OCI-LY1 (cell line): Measurements from ENCODE around the gene PDE4D.

Experiments
- H2AFZ ChIP-seq: fragments of 200-600 bp; sonication (generic), shearing (Covaris generic); 2 replicates; pipeline ENCODE4 v1.6.0; 2014; ENCODE audit warnings: antibody characterized with exemption, mild to moderate bottlenecking, low read length
- H3F3A ChIP-seq: fragments of 200-600 bp; sonication (generic), shearing (Covaris generic); 2 replicates; pipeline ENCODE4 v1.6.0; 2014; ENCODE audit warnings: mild to moderate bottlenecking, antibody characterized with exemption, low read length, moderate library complexity; ENCODE audit not compliant: insufficient read depth
- H3K27ac ChIP-seq: fragments of 200-600 bp; sonication (generic); 2 replicates; pipeline ENCODE4 v1.5.1; 2014; ENCODE audit warnings: low read length, mixed run types, mild to moderate bottlenecking, low read depth; ENCODE audit not compliant: poor library complexity, severe bottlenecking
- H3K27me3 ChIP-seq: fragments of 200-600 bp; sonication (generic); 2 replicates; pipeline ENCODE4 v1.6.0; 2014; ENCODE audit warnings: antibody characterized with exemption, mild to moderate bottlenecking, low read length, moderate library complexity; ENCODE audit not compliant: insufficient read depth
- H3K36me3 ChIP-seq: fragments of 200-600 bp; sonication (generic); 2 replicates; pipeline ENCODE4 v1.6.1; 2014; ENCODE audit warnings: mild to moderate bottlenecking, antibody characterized with exemption, low read length, moderate library complexity, mixed read lengths; ENCODE audit not compliant: insufficient read depth
- H3K4me1 ChIP-seq: fragments of 200-600 bp; sonication (generic); 2 replicates; pipeline ENCODE4 v1.5.1; 2014; ENCODE audit warnings: mild to moderate bottlenecking, low read length, moderate library complexity; ENCODE audit not compliant: insufficient read depth, severe bottlenecking
- H3K4me2 ChIP-seq: fragments of 200-600 bp; sonication (generic), shearing (Covaris generic); 2 replicates; pipeline ENCODE4 v1.6.1; 2014; ENCODE audit warnings: low read length
- H3K4me3 ChIP-seq: fragments of 200-600 bp; sonication (generic); 2 replicates; pipeline ENCODE4 v1.5.1; 2014; ENCODE audit warnings: low read length, low read depth, mild to moderate bottlenecking, mixed read lengths; ENCODE audit not compliant: poor library complexity, severe bottlenecking
- H3K79me2 ChIP-seq: fragments of 200-600 bp; shearing (Covaris generic); 2 replicates; pipeline ENCODE4 v1.6.1; 2016; ENCODE audit warnings: mixed run types, low read length, mixed read lengths; ENCODE audit not compliant: insufficient read depth
- H3K9ac ChIP-seq: fragments of 200-600 bp; sonication (generic), shearing (Covaris generic); 2 replicates; pipeline ENCODE4 v1.6.1; 2014; ENCODE audit warnings: mild to moderate bottlenecking, low read length, mixed read lengths
- H3K9me2 ChIP-seq: fragments of 200-600 bp; sonication (generic), shearing (Covaris generic); 2 replicates; pipeline ENCODE4 v1.6.1; 2014; ENCODE audit warnings: low read depth, mild to moderate bottlenecking, low read length, mixed read lengths
- H3K9me3 ChIP-seq: fragments of 200-600 bp; shearing (Covaris generic); 2 replicates; pipeline ENCODE4 v1.6.1; 2014; ENCODE audit warnings: low read length, mixed read lengths
- H4K20me1 ChIP-seq: fragments of 200-600 bp; sonication (generic), shearing (Covaris generic); 2 replicates; pipeline ENCODE4 v1.6.0; 2016; ENCODE audit warnings: mild to moderate bottlenecking, low read length; ENCODE audit not compliant: insufficient read depth
- EZH2 ChIP-seq: fragments of 200-600 bp; sonication (generic), shearing (Covaris generic); IDR thresholded peaks from 2 replicates; pipeline ENCODE4 v1.8.0; 2017; ENCODE audit warnings: borderline replicate concordance, mixed run types, mild to moderate bottlenecking, antibody characterized with exemption, low read length, moderate library complexity, mixed read lengths
- TF ChIP-seq, protein P1 (sequence below): fragments of 200-600 bp; sonication (generic), shearing (Covaris generic); IDR thresholded peaks from 2 replicates; pipeline ENCODE4 v1.5.1; 2017; ENCODE audit warnings: mild to moderate bottlenecking, antibody characterized with exemption, low read length, moderate library complexity, mixed read lengths

Gene PDE4D

DNA sequence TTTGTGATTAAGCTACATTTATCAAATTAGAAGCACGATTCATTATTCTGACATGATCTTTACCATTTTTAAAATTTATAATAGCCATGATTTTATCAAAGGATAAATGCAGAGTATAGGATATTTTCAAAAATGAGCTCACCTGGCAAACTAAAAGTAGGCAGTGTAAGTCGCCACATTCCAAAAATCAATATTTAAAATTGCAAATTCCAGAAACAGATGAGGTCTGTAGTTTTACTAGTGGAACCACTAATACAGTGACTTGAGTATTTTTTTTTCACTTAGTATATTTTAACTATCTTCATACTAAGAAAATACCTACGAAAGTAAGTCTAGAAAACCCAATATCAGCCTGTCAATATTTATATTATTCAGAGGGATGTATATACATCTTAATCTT is 164.2 kb downstream of the PDE4D start:
- TF ChIP-seq, protein P1, sequence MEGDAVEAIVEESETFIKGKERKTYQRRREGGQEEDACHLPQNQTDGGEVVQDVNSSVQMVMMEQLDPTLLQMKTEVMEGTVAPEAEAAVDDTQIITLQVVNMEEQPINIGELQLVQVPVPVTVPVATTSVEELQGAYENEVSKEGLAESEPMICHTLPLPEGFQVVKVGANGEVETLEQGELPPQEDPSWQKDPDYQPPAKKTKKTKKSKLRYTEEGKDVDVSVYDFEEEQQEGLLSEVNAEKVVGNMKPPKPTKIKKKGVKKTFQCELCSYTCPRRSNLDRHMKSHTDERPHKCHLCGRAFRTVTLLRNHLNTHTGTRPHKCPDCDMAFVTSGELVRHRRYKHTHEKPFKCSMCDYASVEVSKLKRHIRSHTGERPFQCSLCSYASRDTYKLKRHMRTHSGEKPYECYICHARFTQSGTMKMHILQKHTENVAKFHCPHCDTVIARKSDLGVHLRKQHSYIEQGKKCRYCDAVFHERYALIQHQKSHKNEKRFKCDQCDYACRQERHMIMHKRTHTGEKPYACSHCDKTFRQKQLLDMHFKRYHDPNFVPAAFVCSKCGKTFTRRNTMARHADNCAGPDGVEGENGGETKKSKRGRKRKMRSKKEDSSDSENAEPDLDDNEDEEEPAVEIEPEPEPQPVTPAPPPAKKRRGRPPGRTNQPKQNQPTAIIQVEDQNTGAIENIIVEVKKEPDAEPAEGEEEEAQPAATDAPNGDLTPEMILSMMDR, result no peak
- no peak for TF ChIP-seq EZH2
- no peaks in the 10 kb centered on the region for H3K9me3 ChIP-seq
- H3K4me1 ChIP-seq, result no peaks in the 10 kb centered on the region
- no peak overlapping the region for H3K4me2 ChIP-seq
- H2AFZ ChIP-seq, result no peak overlapping the region
- no peaks in the 10 kb centered on the region for H3K79me2 ChIP-seq
- H3K4me3 ChIP-seq, result no peak overlapping the region
- H3K27me3 ChIP-seq, result no peaks in the 10 kb centered on the region
- no peak overlapping the region for H3K9ac ChIP-seq
- H3K36me3 ChIP-seq, result no peaks in the 10 kb centered on the region
- no peak overlapping the region for H3K27ac ChIP-seq
- H4K20me1 ChIP-seq, result no peaks in the 10 kb centered on the region
- no peaks in the 10 kb centered on the region for H3K9me2 ChIP-seq
- H3F3A ChIP-seq, result no peaks in the 10 kb centered on the region

DNA sequence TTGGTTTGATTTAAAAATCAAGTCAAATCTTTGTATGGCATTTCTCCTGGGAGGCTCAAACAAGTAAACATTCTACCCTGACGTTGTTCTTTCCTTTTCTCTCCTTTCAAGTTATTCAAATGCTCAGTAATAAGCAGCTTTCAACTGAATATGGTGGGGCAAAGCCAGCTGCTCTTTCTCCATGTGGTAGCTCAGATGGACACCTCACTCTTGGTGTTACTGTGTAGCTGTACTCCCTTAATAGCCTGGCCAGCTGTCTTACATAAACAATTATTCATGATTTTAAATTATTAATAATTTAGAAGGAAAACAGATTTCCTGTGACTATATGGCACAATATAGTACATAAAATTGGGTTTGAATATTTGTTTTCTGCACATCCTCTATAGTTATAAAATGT is 165.2 kb downstream of the PDE4D start:
- Histone ChIP-seq H3K4me1 (no peaks in the 10 kb centered on the region), H2AFZ (no peak overlapping the region), H3K79me2 (no peaks in the 10 kb centered on the region), H3K4me2 (no peak overlapping the region), H3K36me3 (no peaks in the 10 kb centered on the region), H3K27me3 (no peaks in the 10 kb centered on the region), H3K27ac (no peak overlapping the region), H3K9me2 (no peaks in the 10 kb centered on the region), H3K9me3 (no peaks in the 10 kb centered on the region), H3K9ac (no peak overlapping the region), H4K20me1 (no peaks in the 10 kb centered on the region), H3K4me3 (no peak overlapping the region), H3F3A (no peaks in the 10 kb centered on the region)
- TF ChIP-seq, protein P1, result no peak
- TF ChIP-seq EZH2, result no peak

DNA sequence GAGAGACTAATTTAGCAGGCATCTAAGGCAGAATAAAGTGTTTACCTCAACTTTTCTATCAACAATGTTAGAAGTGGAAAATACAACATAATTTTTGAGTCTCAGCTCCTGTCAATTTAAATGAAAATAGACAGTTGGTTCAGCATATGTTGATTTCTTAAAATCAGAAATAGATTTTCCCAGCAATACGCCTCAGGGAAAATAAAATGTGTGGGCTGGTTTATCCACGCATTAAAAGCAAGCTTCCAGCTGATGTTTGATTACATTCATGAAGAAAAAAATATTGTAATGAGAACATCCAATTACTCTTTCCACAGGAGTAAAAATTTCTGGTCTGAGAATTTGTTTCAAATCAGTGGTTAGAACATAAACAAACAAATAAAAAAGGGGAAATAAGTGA is 166.3 kb downstream of the PDE4D start:
- no peak overlapping the region for H3K4me2 ChIP-seq
- no peaks in the 10 kb centered on the region for H3K9me2 ChIP-seq
- H3K9ac ChIP-seq, result no peak overlapping the region
- no peak overlapping the region for H3K27ac ChIP-seq
- no peaks in the 10 kb centered on the region for H3K9me3 ChIP-seq
- no peaks in the 10 kb centered on the region for H3K36me3 ChIP-seq
- no peaks in the 10 kb centered on the region for H3K79me2 ChIP-seq
- TF ChIP-seq, protein P1, result no peak
- TF ChIP-seq EZH2, result no peak
- H3K27me3 ChIP-seq, result no peaks in the 10 kb centered on the region
- no peaks in the 10 kb centered on the region for H3K4me1 ChIP-seq
- H2AFZ ChIP-seq, result no peak overlapping the region
- no peak overlapping the region for H3K4me3 ChIP-seq
- H4K20me1 ChIP-seq, result no peaks in the 10 kb centered on the region
- no peaks in the 10 kb centered on the region for H3F3A ChIP-seq
